Ovary (tissue), 3 donors: ENCODE results near the gene SLC25A4.

Experiments used
- EP300 ChIP-seq: sonication (generic); formaldehyde crosslinking; IDR thresholded peaks from one replicate; pipeline ENCODE4 v1.6.1; 2017; ENCODE audit warnings: antibody characterized with exemption
- POLR2A ChIP-seq: fragments of 450-650 bp; IDR thresholded peaks from one replicate; pipeline ENCODE4 v1.6.1; 2017; ENCODE audit warnings: antibody characterized with exemption, mild to moderate bottlenecking, moderate library complexity
- TF ChIP-seq, protein P1 (sequence below), 3 donors: fragments of 450-650 bp in 2 of 3; fragments of 200-600 bp in 1 of 3; IDR thresholded peaks; one replicate each; pipeline versions ENCODE4 v1.5.1 to v1.8.0; 2016 to 2022; ENCODE audit warnings: antibody characterized with exemption in 3 of 3, mild to moderate bottlenecking in 1 of 3
- donor health status: DM: no; HTN: no; CAD: no.

DNA sequence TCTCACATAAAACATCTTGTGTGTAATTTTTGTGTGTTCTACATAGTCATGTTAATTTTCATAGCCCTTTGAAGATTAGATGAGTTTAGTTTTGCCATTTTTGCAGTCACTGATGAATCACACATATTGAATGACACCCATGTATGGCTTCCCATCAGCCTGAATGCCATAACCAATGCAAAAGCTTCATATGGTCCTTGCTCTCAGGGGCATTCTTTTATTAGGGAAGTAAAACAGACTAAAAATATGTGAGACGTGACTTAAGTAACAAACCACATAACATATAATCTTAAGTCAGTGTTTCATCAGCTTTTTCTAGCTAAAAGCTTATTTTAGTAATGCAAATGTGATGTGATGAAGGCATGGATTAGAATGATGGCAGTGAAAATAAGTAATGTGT is 8.2 kb downstream of the SLC25A4 start:
- TF ChIP-seq, protein P1, sequence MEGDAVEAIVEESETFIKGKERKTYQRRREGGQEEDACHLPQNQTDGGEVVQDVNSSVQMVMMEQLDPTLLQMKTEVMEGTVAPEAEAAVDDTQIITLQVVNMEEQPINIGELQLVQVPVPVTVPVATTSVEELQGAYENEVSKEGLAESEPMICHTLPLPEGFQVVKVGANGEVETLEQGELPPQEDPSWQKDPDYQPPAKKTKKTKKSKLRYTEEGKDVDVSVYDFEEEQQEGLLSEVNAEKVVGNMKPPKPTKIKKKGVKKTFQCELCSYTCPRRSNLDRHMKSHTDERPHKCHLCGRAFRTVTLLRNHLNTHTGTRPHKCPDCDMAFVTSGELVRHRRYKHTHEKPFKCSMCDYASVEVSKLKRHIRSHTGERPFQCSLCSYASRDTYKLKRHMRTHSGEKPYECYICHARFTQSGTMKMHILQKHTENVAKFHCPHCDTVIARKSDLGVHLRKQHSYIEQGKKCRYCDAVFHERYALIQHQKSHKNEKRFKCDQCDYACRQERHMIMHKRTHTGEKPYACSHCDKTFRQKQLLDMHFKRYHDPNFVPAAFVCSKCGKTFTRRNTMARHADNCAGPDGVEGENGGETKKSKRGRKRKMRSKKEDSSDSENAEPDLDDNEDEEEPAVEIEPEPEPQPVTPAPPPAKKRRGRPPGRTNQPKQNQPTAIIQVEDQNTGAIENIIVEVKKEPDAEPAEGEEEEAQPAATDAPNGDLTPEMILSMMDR (IDR thresholded peaks at IDR 0.05) = no peak
- no peak for TF ChIP-seq POLR2A
- no peak for TF ChIP-seq EP300
